ENCODE measurements around the gene UNC5C. TPM values are rescaled to one million over a fixed set of nuclear protein-coding genes. Genes with fewer than 3 reads are reported as not detected.

Gene UNC5C
- total RNA-seq (2022) (not detected in 2 replicates), Bru-seq, nascent RNA (percentile 8 among the genes with signal in this experiment), BruChase-seq, experiment 1, labeled RNA remaining after a 2-hour chase (percentile 4 among the genes with signal in this experiment), BruChase-seq, experiment 2, labeled RNA remaining after a 6-hour chase (percentile 3 among the genes with signal in this experiment)
- long read RNA-seq: 0 reads

DNA sequence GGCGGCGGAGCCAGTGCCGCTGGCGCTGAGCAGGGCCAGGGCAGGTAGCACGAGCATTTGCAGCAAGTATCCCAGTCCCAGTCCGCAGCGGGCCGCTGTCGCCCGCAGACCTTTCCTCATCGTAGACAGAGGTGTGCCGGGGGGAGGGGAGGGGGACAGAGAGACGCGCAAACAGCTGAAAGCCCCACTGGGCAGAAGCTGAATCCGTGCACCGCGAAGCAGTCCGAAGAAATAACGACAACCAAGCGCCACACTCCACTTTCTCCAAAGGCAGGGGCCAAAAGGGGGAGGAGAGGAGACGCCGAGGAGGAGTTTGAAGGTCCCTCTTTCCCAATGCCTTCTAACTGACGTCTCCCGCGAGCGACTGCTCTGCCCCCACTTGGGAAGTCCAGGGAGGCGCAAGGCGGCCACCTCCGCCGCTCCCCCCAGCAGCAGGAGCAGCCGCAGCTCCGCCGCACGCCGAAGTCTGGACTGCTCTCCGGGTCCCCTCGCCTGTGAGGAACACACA lies at the start of gene UNC5C:
Gene UNC5C, minus strand, starts transcription at position 236 of the 508 bp plus-strand sequence.
- Mint-ChIP-seq H3K9me3 (ENCODE audit: unreplicated experiment) (no peaks in the 10 kb centered on the region), H3K4me1 (ENCODE audit: low read depth, unreplicated experiment) (no peaks in the 10 kb centered on the region), H3K27ac (ENCODE audit: unreplicated experiment) (no peak within 1 kb of the TSS), H3K27me3 (ENCODE audit: insufficient read depth, unreplicated experiment) (no peaks in the 10 kb centered on the region), H3K4me3 (ENCODE audit: unreplicated experiment) (no peak within 1 kb of the TSS), H3K36me3 (ENCODE audit: insufficient read depth, unreplicated experiment) (no peaks in the 10 kb centered on the region)
- no peak for DNase-seq
- ChIA-PET CTCF (no interaction called here), POLR2A (no interaction called here)
- Histone ChIP-seq H3K27me3 (replicated peaks; ENCODE audit: control insufficient read depth, insufficient read depth, low read length) (no peaks in the 10 kb centered on the region), H3K9me3 (no peaks in the 10 kb centered on the region), H3K36me3 (ENCODE audit: control insufficient read depth, insufficient read depth, low read length) (no peaks in the 10 kb centered on the region), H3K4me1 (no peaks in the 10 kb centered on the region), H3K4me3 (ENCODE audit: low read depth, low read length) (no peak within 1 kb of the TSS)
- intact Hi-C loops (cut with micrococcal nuclease; ENCODE audit: unreplicated experiment): no loop called here
- no TSS peak for BruUV-seq (replicated peaks)
- TF ChIP-seq CTCF (IDR thresholded peaks at IDR 0.05; ENCODE audit: insufficient read depth in 1 of 2, low read depth in 1 of 2, low read length in 1 of 2, severe bottlenecking in 1 of 2, unreplicated experiment in 1 of 2): no peak

- Mint-ChIP-seq H3K4me3 (ENCODE audit: unreplicated experiment) (no peak overlapping the region), H3K27me3 (ENCODE audit: insufficient read depth, unreplicated experiment) (peaks cover 2% of the 10 kb centered on the region), H3K36me3 (ENCODE audit: insufficient read depth, unreplicated experiment) (no peaks in the 10 kb centered on the region), H3K27ac (ENCODE audit: unreplicated experiment) (no peak overlapping the region), H3K4me1 (ENCODE audit: low read depth, unreplicated experiment) (no peaks in the 10 kb centered on the region), H3K9me3 (ENCODE audit: unreplicated experiment) (no peaks in the 10 kb centered on the region)
- no peak for DNase-seq
- H3K9me3 ChIP-seq: no peaks in the 10 kb centered on the region
- ChIA-PET POLR2A (no interaction called here), CTCF (no interaction called here)
- BruUV-seq (replicated peaks): no TSS peak
- intact Hi-C loops (cut with micrococcal nuclease; ENCODE audit: unreplicated experiment): no loop called here
- no peaks in the 10 kb centered on the region for H3K36me3 ChIP-seq (ENCODE audit: control insufficient read depth, insufficient read depth, low read length)
- H3K4me3 ChIP-seq (ENCODE audit: low read depth, low read length): no peak overlapping the region
- TF ChIP-seq CTCF (IDR thresholded peaks at IDR 0.05; ENCODE audit: insufficient read depth in 1 of 2, low read depth in 1 of 2, low read length in 1 of 2, severe bottlenecking in 1 of 2, unreplicated experiment in 1 of 2): no peak
- no peaks in the 10 kb centered on the region for H3K4me1 ChIP-seq
- H3K27me3 ChIP-seq (replicated peaks; ENCODE audit: control insufficient read depth, insufficient read depth, low read length): no peaks in the 10 kb centered on the region
Measured at GRCh38 chr4:95596676-95597075, 47.9 kb upstream of the UNC5C start.

DNA sequence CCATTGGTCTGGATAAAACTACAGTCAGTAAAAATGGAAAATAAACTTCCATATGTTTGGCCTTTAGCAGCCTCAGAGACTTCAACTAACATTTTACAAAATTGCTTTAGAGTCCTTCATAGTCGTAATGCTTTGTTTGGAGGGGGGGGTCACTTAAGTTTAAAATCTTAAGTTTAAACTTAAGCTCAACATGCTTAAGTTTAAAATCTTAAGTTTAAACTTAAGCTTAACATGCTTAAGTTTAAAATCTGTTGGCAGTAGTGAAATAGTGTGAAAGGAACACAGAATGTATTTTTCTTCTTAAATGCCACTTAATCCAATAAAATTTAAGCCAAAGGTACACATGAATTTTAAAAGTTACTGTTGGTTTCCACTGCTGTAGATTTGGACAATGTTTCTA lies 45.9 kb upstream of the UNC5C start:
- peaks cover 2% of the 10 kb centered on the region for H3K27me3 Mint-ChIP-seq (ENCODE audit: insufficient read depth, unreplicated experiment)
- intact Hi-C loops (cut with micrococcal nuclease; ENCODE audit: unreplicated experiment): no loop called here

More for the DNA sequence above, 45.9 kb upstream of the UNC5C start:
- Histone ChIP-seq H3K27me3 (replicated peaks; ENCODE audit: control insufficient read depth, insufficient read depth, low read length) (no peaks in the 10 kb centered on the region), H3K4me1 (no peaks in the 10 kb centered on the region; the same call in 1 of the 2 replicates), H3K36me3 (ENCODE audit: control insufficient read depth, insufficient read depth, low read length) (no peaks in the 10 kb centered on the region), H3K9me3 (no peaks in the 10 kb centered on the region), H3K4me3 (ENCODE audit: low read depth, low read length) (no peak overlapping the region)
- H3K36me3 Mint-ChIP-seq (ENCODE audit: insufficient read depth, unreplicated experiment): no peaks in the 10 kb centered on the region
- CTCF ChIA-PET: no interaction called here
- no peak overlapping the region for H3K27ac Mint-ChIP-seq (ENCODE audit: unreplicated experiment)
- no peak overlapping the region for H3K4me3 Mint-ChIP-seq (ENCODE audit: unreplicated experiment)
- POLR2A ChIA-PET: no interaction called here
- no peak for TF ChIP-seq CTCF (IDR thresholded peaks at IDR 0.05; ENCODE audit: insufficient read depth in 1 of 2, low read depth in 1 of 2, low read length in 1 of 2, severe bottlenecking in 1 of 2, unreplicated experiment in 1 of 2)
- H3K4me1 Mint-ChIP-seq (ENCODE audit: low read depth, unreplicated experiment): peaks cover 9% of the 10 kb centered on the region
- no peaks in the 10 kb centered on the region for H3K9me3 Mint-ChIP-seq (ENCODE audit: unreplicated experiment)
- DNase-seq: no peak
- no TSS peak for BruUV-seq (replicated peaks)
